ENCODE data around the gene SEL1L3.

- TF ChIP-seq CTCF (tag by site-specific recombination; IDR thresholded peaks at IDR 0.05) (no peak), TCF7L2 (IDR thresholded peaks at IDR 0.05; ENCODE audit: borderline replicate concordance, low read depth, low read length) (no peak), ZNF544 (tag by site-specific recombination; IDR thresholded peaks at IDR 0.05) (no peak), YY1 (tag by site-specific recombination; IDR thresholded peaks at IDR 0.05) (no peak), ATF2 (tag by site-specific recombination; IDR thresholded peaks at IDR 0.05; ENCODE audit: low read depth) (no peak)
Observed at GRCh38 chr4:25857851-25858400, 4.9 kb downstream of the SEL1L3 start.
